Calu3 (cell line): ENCODE data around the gene ERLIN1. TPM values are rescaled to one million over a fixed set of nuclear protein-coding genes. Genes with fewer than 3 reads are reported as not detected.

Source experiments
- BruUV-seq: library from RNA; stranded (reverse); fragments of 400-500 nt; replicated peaks from 2 replicates; lab custom pipeline; 2021; lab: Mats Ljungman, UMichigan
- CTCF ChIA-PET: fragments of 300-600 bp; sonication (Branson Sonifier 250); formaldehyde crosslinking; loops from one replicate; lab custom pipeline; 2022; ENCODE audit warnings: antibody characterized with exemption; lab: Charles Lee
- DNase-seq: peaks from one replicate; pipeline ENCODE4 v3.0.0; 2022
- H3K27ac Mint-ChIP-seq: one replicate; pipeline ENCODE4 v1.8.0; 2022; ENCODE audit warnings: mixed read lengths; ENCODE audit not compliant: unreplicated experiment
- H3K27me3 Mint-ChIP-seq: one replicate; pipeline ENCODE4 v1.8.0; 2022; ENCODE audit warnings: mixed read lengths; ENCODE audit not compliant: unreplicated experiment
- H3K36me3 Mint-ChIP-seq: one replicate; pipeline ENCODE4 v1.8.0; 2022; ENCODE audit warnings: mild to moderate bottlenecking, moderate library complexity, mixed read lengths; ENCODE audit not compliant: insufficient read depth, unreplicated experiment
- H3K4me1 Mint-ChIP-seq: one replicate; pipeline ENCODE4 v1.8.0; 2022; ENCODE audit warnings: mild to moderate bottlenecking, low read depth, mixed read lengths; ENCODE audit not compliant: unreplicated experiment
- H3K4me3 Mint-ChIP-seq: one replicate; pipeline ENCODE4 v1.8.0; 2022; ENCODE audit warnings: mild to moderate bottlenecking, low read depth, moderate library complexity, mixed read lengths; ENCODE audit not compliant: unreplicated experiment
- H3K9me3 Mint-ChIP-seq: one replicate; pipeline ENCODE4 v1.8.0; 2022; ENCODE audit warnings: low read depth, mixed read lengths; ENCODE audit not compliant: unreplicated experiment
- CTCF ChIP-seq: fragments of 200-600 bp; IDR thresholded peaks from one replicate; pipeline ENCODE4 v1.8.0; 2022; ENCODE audit warnings: antibody characterized with exemption; ENCODE audit not compliant: unreplicated experiment
- intact Hi-C: fragments of 100-400 bp; cut with micrococcal nuclease; formaldehyde crosslinking; loops from one replicate; pipeline ENCODE4 v1.10.0; 2022; ENCODE audit not compliant: unreplicated experiment
- total RNA-seq: library from RNA; stranded (reverse); gene quantifications from 2 replicates; pipeline ENCODE4 v1.2.3, GENCODE V29; 2022

ERLIN1 gene
- total RNA-seq, 1 experiment from 2014 or later: 33.7 TPM

DNA sequence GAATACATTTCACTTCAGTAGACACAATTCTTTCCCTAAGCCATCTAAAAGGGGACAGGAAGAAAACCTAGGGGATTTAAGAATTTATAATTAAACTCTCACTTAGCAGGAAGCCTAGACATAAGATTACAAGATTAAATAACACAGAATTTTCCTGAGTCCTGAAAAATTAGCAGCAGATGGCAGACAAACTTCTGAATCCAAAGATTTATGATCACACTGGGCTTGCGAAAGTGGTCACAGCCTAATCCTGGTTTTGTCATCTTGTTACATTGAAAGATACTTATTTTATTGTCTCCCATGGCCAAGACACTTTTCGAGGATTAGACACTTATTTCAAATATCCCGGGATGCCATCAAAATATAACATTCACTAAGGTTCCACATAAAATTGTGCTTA lies 2.9 kb downstream of the ERLIN1 start:
- TF ChIP-seq CTCF: no peak
- Mint-ChIP-seq H3K27me3 (no peaks in the 10 kb centered on the region), H3K4me3 (no peak overlapping the region), H3K27ac (peak overlapping the region; percentile 40), H3K9me3 (no peaks in the 10 kb centered on the region), H3K4me1 (peaks cover 15% of the 10 kb centered on the region), H3K36me3 (peaks cover 27% of the 10 kb centered on the region)
- no peak for DNase-seq
- CTCF ChIA-PET: no interaction called here
- intact Hi-C loops: no loop called here
- no TSS peak for BruUV-seq

GRCh38 chr10:100182281-100182680 lies 3.5 kb downstream of the ERLIN1 start:
- TF ChIP-seq CTCF: no peak
- no TSS peak for BruUV-seq
- intact Hi-C loops: no loop called here
- Mint-ChIP-seq H3K27ac (peak overlapping the region; percentile 40), H3K4me1 (peaks cover 9% of the 10 kb centered on the region), H3K9me3 (no peaks in the 10 kb centered on the region), H3K4me3 (no peak overlapping the region), H3K36me3 (peaks cover 27% of the 10 kb centered on the region), H3K27me3 (no peaks in the 10 kb centered on the region)
- CTCF ChIA-PET: no interaction called here
- no peak for DNase-seq

DNA sequence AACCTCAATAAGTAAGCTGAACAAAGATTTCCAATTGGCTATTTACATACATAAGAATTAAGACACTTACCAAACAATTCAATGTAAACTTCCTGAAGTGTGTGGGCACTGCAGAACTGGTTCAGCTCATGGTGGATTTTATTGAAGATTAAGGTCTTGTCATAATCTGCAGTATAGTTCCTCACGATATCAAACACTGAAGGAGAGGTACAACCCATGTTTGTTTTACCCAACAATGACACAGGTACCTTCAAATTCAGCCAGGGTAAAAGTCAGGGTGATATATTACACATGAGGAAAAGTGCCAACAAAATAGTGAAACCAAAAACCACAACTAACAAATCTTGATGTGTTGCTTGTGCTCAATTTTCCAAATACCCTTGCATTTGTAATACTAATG lies 10.0 kb downstream of the ERLIN1 start:
- no peaks in the 10 kb centered on the region for H3K4me1 Mint-ChIP-seq
- no peak overlapping the region for H3K4me3 Mint-ChIP-seq
- intact Hi-C loops: no loop called here
- CTCF ChIA-PET: no interaction called here
- peaks cover 2% of the 10 kb centered on the region for H3K9me3 Mint-ChIP-seq
- H3K36me3 Mint-ChIP-seq: peaks cover 5% of the 10 kb centered on the region
- no TSS peak for BruUV-seq
- H3K27me3 Mint-ChIP-seq: no peaks in the 10 kb centered on the region
- DNase-seq: no peak
- no peak for TF ChIP-seq CTCF
- no peak overlapping the region for H3K27ac Mint-ChIP-seq

DNA sequence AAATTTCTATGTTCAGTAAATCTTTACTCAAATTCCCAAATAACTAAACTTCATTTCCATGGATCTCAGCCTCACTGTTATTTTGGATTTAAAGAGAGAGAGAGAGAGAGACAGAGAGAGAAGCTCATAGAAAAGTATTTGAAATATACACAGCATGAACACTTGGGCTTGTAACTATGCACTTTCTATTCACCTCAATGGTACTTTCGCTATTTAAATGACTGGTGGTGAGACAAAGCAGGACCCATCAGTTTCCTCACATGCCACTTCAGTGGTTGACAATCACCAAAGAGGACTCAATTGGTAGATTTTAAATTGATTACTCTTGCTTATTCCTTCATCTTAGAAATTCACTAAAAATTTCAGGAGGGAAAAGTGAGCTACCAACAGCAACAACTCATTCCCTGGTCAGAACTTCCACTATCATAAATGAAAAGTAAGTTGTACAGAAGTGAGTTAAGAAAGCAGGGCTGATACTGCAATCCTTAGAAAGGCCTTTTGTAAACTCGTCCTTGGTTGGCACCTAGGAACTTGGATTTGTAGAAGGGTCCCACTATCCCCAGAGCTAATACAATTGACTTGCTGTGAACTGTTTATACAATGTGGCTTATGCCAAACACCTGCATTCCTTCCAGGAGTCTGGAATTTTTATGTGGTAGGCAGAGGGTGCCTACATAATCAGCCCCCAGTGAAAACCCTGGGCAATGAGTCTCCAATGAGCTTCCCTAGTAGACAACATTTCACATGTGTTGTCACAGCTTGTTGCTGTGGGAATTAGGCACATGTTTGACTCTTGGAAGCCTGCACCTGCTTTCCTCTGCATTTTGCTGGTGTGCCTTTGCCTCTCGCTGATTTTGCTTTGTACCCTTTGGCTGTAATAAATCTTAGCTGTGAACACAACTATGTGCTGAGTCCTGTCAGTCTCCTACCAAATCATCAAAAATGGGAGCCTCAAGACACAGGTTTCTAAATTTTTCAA lies 10.8 kb downstream of the ERLIN1 start:
- Mint-ChIP-seq H3K4me1 (no peaks in the 10 kb centered on the region), H3K4me3 (no peak overlapping the region), H3K27ac (no peak overlapping the region), H3K27me3 (no peaks in the 10 kb centered on the region), H3K36me3 (peaks cover 5% of the 10 kb centered on the region), H3K9me3 (peaks cover 2% of the 10 kb centered on the region)
- CTCF ChIA-PET: no interaction called here
- no peak for TF ChIP-seq CTCF
- intact Hi-C loops: no loop called here
- DNase-seq: no peak
- BruUV-seq: no TSS peak
